Eye (tissue), 1 donor: ENCODE results near the gene LIG1.

Experiments used
- DNase-seq: peaks from one replicate; pipeline ENCODE4 v3.0.0-alpha.2; 2015

Gene LIG1

GRCh38 chr19:48181505-48181904 is 11.4 kb upstream of the LIG1 start:
- no peak for DNase-seq

- DNase-seq, result no peak
Measured at GRCh38 chr19:48176226-48176625, 6.1 kb upstream of the LIG1 start.

GRCh38 chr19:48175578-48175977 is 5.4 kb upstream of the LIG1 start:
- no peak for DNase-seq

- DNase-seq, result no peak
Measured at GRCh38 chr19:48174445-48175030, 4.4 kb upstream of the LIG1 start.

GRCh38 chr19:48171710-48172109 is 1.6 kb upstream of the LIG1 start:
- DNase-seq, result no peak

GRCh38 chr19:48170817-48171347 is 738 bp upstream of the LIG1 start:
- no peak for DNase-seq

- peak; percentile 80 for DNase-seq
Measured at GRCh38 chr19:48169578-48169938, 586 bp downstream of the LIG1 start.

- DNase-seq, result no peak
Measured at GRCh38 chr19:48168689-48169088, 1.5 kb downstream of the LIG1 start.

GRCh38 chr19:48158210-48158790 is 11.8 kb downstream of the LIG1 start:
- DNase-seq, result no peak

- DNase-seq, result no peak
Measured at GRCh38 chr19:48154003-48154402, 16.1 kb downstream of the LIG1 start.

- peak; percentile 86 for DNase-seq
Measured at GRCh38 chr19:48152551-48152950, 17.6 kb downstream of the LIG1 start.

- no peak for DNase-seq
Measured at GRCh38 chr19:48149430-48149829, 20.7 kb downstream of the LIG1 start.

- no peak for DNase-seq
Measured at GRCh38 chr19:48148576-48148975, 21.6 kb downstream of the LIG1 start.

GRCh38 chr19:48147597-48148175 is 22.5 kb downstream of the LIG1 start:
- DNase-seq, result no peak

GRCh38 chr19:48139053-48139452 is 31.1 kb downstream of the LIG1 start:
- no peak for DNase-seq

- DNase-seq, result no peak
Measured at GRCh38 chr19:48137411-48137810, 32.7 kb downstream of the LIG1 start.

GRCh38 chr19:48136547-48136946 is 33.6 kb downstream of the LIG1 start:
- DNase-seq, result no peak

GRCh38 chr19:48135411-48135810 is 34.7 kb downstream of the LIG1 start:
- DNase-seq, result no peak

GRCh38 chr19:48133094-48133493 is 37.0 kb downstream of the LIG1 start:
- DNase-seq, result no peak

- DNase-seq, result no peak
Measured at GRCh38 chr19:48127561-48127960, 42.6 kb downstream of the LIG1 start.

- DNase-seq, result peak; percentile 18
Measured at GRCh38 chr19:48123907-48124651, 46.1 kb downstream of the LIG1 start.

- no peak for DNase-seq
Measured at GRCh38 chr19:48122421-48122820, 47.7 kb downstream of the LIG1 start.

GRCh38 chr19:48121909-48122371 is 48.2 kb downstream of the LIG1 start:
- no peak for DNase-seq

- DNase-seq, result no peak
Measured at GRCh38 chr19:48121066-48121465, 49.1 kb downstream of the LIG1 start.
